IMR-90 (cell line): ENCODE measurements around the gene PLA2G4F. TPM values are rescaled to one million over a fixed set of nuclear protein-coding genes. Genes with fewer than 3 reads are reported as not detected.

ENCODE experiments used
- ATAC-seq: fragments of 200-7000 bp; cut with Tn5 transposase; 2 replicates; pipeline ENCODE4 v1.9.1; 2020; ENCODE audit warnings: low read depth, mild to moderate bottlenecking, moderate library complexity
- BruUV-seq: library from RNA; stranded (reverse); fragments of 400-500 nt; replicated peaks from 2 replicates; lab custom pipeline; 2021; lab: Mats Ljungman, UMichigan
- CTCF ChIA-PET: fragments of 300-600 bp; formaldehyde crosslinking; extraction: SDS; loops from one replicate; lab custom pipeline; 2021; ENCODE audit warnings: antibody characterized with exemption; lab: Yijun Ruan, JAX
- POLR2A ChIA-PET: fragments of 300-600 bp; sonication (Branson Sonifier 250); formaldehyde crosslinking; loops from one replicate; lab custom pipeline; 2022; ENCODE audit warnings: antibody characterized with exemption; ENCODE audit not compliant: unreplicated experiment; lab: Charles Lee
- DNase-seq: peaks from one replicate; pipeline ENCODE4 v3.0.0; 2013
- H2AFZ ChIP-seq: replicated peaks from 2 replicates; pipeline ENCODE3; 2013; ENCODE audit warnings: low read length, mild to moderate bottlenecking; ENCODE audit not compliant: poor library complexity
- H2AK5ac ChIP-seq: 2 replicates; pipeline ENCODE4 v1.6.1; 2013; ENCODE audit warnings: low read depth, low read length, inconsistent platforms
- H2AK9ac ChIP-seq: replicated peaks from 2 replicates; pipeline ENCODE3; 2013; ENCODE audit warnings: mild to moderate bottlenecking, low read depth, low read length, moderate library complexity; ENCODE audit not compliant: poor library complexity
- H2BK120ac ChIP-seq: 2 replicates; pipeline ENCODE4 v1.6.1; 2013; ENCODE audit warnings: low read depth, low read length, inconsistent platforms
- H2BK15ac ChIP-seq: 3 replicates; pipeline ENCODE4 v1.6.1; 2013; ENCODE audit warnings: low read depth, low read length, inconsistent platforms
- H2BK20ac ChIP-seq: 2 replicates; pipeline ENCODE4 v1.6.1; 2013; ENCODE audit warnings: low read depth, mild to moderate bottlenecking, inconsistent platforms, low read length, moderate library complexity
- H2BK5ac ChIP-seq: 2 replicates; pipeline ENCODE4 v1.6.1; 2013; ENCODE audit warnings: mild to moderate bottlenecking, low read depth, low read length, inconsistent platforms; ENCODE audit not compliant: poor library complexity, severe bottlenecking
- H3K14ac ChIP-seq: replicated peaks from 2 replicates; pipeline ENCODE4 v1.6.1; 2013; ENCODE audit warnings: low read depth, low read length, inconsistent platforms
- H3K18ac ChIP-seq: 2 replicates; pipeline ENCODE4 v1.6.1; 2013; ENCODE audit warnings: low read depth, low read length, control low read depth
- H3K23ac ChIP-seq: 2 replicates; pipeline ENCODE4 v1.6.1; 2013; ENCODE audit warnings: low read depth, low read length, inconsistent platforms
- H3K27ac ChIP-seq: 2 replicates; pipeline ENCODE4 v1.5.1; 2013; ENCODE audit warnings: mild to moderate bottlenecking, control low read depth, low read length; ENCODE audit not compliant: insufficient read depth
- H3K27me3 ChIP-seq: 2 replicates; pipeline ENCODE4 v1.6.1; 2013; ENCODE audit warnings: low read length; ENCODE audit not compliant: control insufficient read depth, insufficient read depth
- H3K36me3 ChIP-seq: 2 replicates; pipeline ENCODE4 v1.6.1; 2013; ENCODE audit warnings: low read length, mixed read lengths; ENCODE audit not compliant: control insufficient read depth, insufficient read depth
- H3K4ac ChIP-seq: 2 replicates; pipeline ENCODE4 v1.6.1; 2013; ENCODE audit warnings: low read depth, low read length, inconsistent platforms
- H3K4me1 ChIP-seq: 2 replicates; pipeline ENCODE4 v1.6.1; 2013; ENCODE audit warnings: low read length, mixed read lengths; ENCODE audit not compliant: control insufficient read depth, insufficient read depth
- H3K4me2 ChIP-seq: 2 replicates; pipeline ENCODE4 v1.6.1; 2013; ENCODE audit warnings: low read depth, mild to moderate bottlenecking, control low read depth, low read length, moderate library complexity
- H3K4me3 ChIP-seq: 2 replicates; pipeline ENCODE4 v1.5.1; 2013; ENCODE audit warnings: low read depth, mild to moderate bottlenecking, control low read depth, low read length, moderate library complexity; ENCODE audit not compliant: insufficient read depth
- H3K56ac ChIP-seq: 2 replicates; pipeline ENCODE4 v1.6.1; 2013; ENCODE audit warnings: low read length, inconsistent platforms; ENCODE audit not compliant: insufficient read depth; ENCODE audit errors: extremely low read depth
- H3K79me1 ChIP-seq, 2 experiments: 2 replicates each; pipeline ENCODE4 v1.6.1; 2013; ENCODE audit warnings: low read length in 2 of 2, inconsistent platforms in 1 of 2, low read depth in 1 of 2
- H3K9ac ChIP-seq: 2 replicates; pipeline ENCODE4 v1.6.1; 2013; ENCODE audit warnings: low read depth, low read length, control low read depth
- H3K9me1 ChIP-seq: 2 replicates; pipeline ENCODE4 v1.6.1; 2013; ENCODE audit warnings: low read length, inconsistent platforms; ENCODE audit not compliant: insufficient read depth
- H3K9me3 ChIP-seq: 2 replicates; pipeline ENCODE4 v1.6.1; 2013; ENCODE audit warnings: low read length; ENCODE audit not compliant: control insufficient read depth, insufficient read depth
- H4K20me1 ChIP-seq: 2 replicates; pipeline ENCODE4 v1.6.1; 2013; ENCODE audit warnings: low read length, inconsistent platforms; ENCODE audit not compliant: insufficient read depth
- H4K5ac ChIP-seq: 2 replicates; pipeline ENCODE4 v1.6.1; 2013; ENCODE audit warnings: mild to moderate bottlenecking, low read depth, low read length, control low read depth
- H4K8ac ChIP-seq, 2 experiments: 2 replicates each; pipeline ENCODE4 v1.6.1; 2013; ENCODE audit warnings: low read depth in 2 of 2, low read length in 2 of 2, control low read depth in 1 of 2, inconsistent platforms in 1 of 2
- H4K91ac ChIP-seq: 2 replicates; pipeline ENCODE4 v1.6.1; 2013; ENCODE audit warnings: low read depth, low read length, inconsistent platforms; ENCODE audit not compliant: insufficient read depth
- CEBPB ChIP-seq: IDR thresholded peaks from 2 replicates; pipeline ENCODE4 v1.6.1; 2012; ENCODE audit warnings: low read depth, low read length, improper control_type of control experiment
- ELK1 ChIP-seq: fragments of 150-350 bp; IDR thresholded peaks from 2 replicates; pipeline ENCODE4 v1.6.1; 2016; ENCODE audit warnings: low read depth, mild to moderate bottlenecking, low read length, moderate library complexity, borderline replicate concordance
- FOS ChIP-seq: fragments of 150-350 bp; IDR thresholded peaks from 2 replicates; pipeline ENCODE4 v1.6.1; 2016; ENCODE audit warnings: low read depth, low read length
- MAFK ChIP-seq: IDR thresholded peaks from 2 replicates; pipeline ENCODE4 v1.6.1; 2012; ENCODE audit warnings: low read depth, low read length, improper control_type of control experiment
- RAD21 ChIP-seq: IDR thresholded peaks from 2 replicates; pipeline ENCODE4 v1.6.1; 2012; ENCODE audit warnings: low read length, improper control_type of control experiment
- WGBS, 2 experiments: methylation state at CpG; one replicate each; pipeline versions ENCODE4 v1.1.5 to v1.1.7; 2013; ENCODE audit warnings: missing lambda C conversion rate in 2 of 2; ENCODE audit not compliant: insufficient read length in 1 of 2; ENCODE audit errors: extremely low coverage in 2 of 2; 5-methylcytosine and 5-hydroxymethylcytosine counted together
- dilution Hi-C: fragments of 300-500 bp; cut with HindIII; formaldehyde crosslinking; loops from one replicate; pipeline ENCODE4 v1.14.3; 2018; ENCODE audit warnings: low sequenced_read_pairs; ENCODE audit not compliant: unreplicated experiment
- in situ Hi-C: fragments of 300-500 bp; cut with MboI; formaldehyde crosslinking; loops from 3 replicates; pipeline ENCODE4 v1.14.3; 2019; ENCODE audit warnings: low sequenced_read_pairs, inconsistent platforms, mixed read lengths
- intact Hi-C: fragments of 100-400 bp; cut with micrococcal nuclease; formaldehyde crosslinking; loops from 2 replicates; pipeline ENCODE4 v1.10.0; 2022
- polyA plus RNA-seq, 3 experiments: library from polyadenylated mRNA; depleted of rRNA; stranded (reverse); fragments of >200 nt; gene quantifications; 2 replicates each; pipeline ENCODE4 v1.2.3, GENCODE V29; 2012; ENCODE audit warnings: low replicate concordance in 1 of 3
- total RNA-seq: library from RNA; depleted of rRNA; stranded (reverse); fragments of >200 nt; gene quantifications from 2 replicates; pipeline ENCODE4 v1.2.3, GENCODE V29; 2012

PLA2G4F gene
- total and polyA plus RNA-seq, 2 of the 4 experiments (the other 2 are of a cell fraction): not detected

- no peak overlapping the region for H2BK120ac ChIP-seq
- no peak overlapping the region for H3K9ac ChIP-seq
- H3K4me2 ChIP-seq: no peak overlapping the region
- H2BK20ac ChIP-seq: no peak overlapping the region
- in situ Hi-C loops: no loop called here
- H2BK5ac ChIP-seq: no peak overlapping the region
- H3K4me3 ChIP-seq: no peak overlapping the region
- 67% methylated on average over 1 of the region's 6 CpGs; no CpG with 5 or more reads in 1 of the 2 experiments for WGBS, 2 experiments
- no peaks in the 10 kb centered on the region for H3K36me3 ChIP-seq
- no peak overlapping the region for H3K18ac ChIP-seq
- no peak for ATAC-seq
- intact Hi-C loops: loop anchor here (5.0 kb wide), 1 partner anchor 52 kb away; no protein-coding TSS in a partner anchor
- H3K9me1 ChIP-seq: no peaks in the 10 kb centered on the region
- H4K5ac ChIP-seq: no peak overlapping the region
- no peak overlapping the region for H2AK9ac ChIP-seq
- H2AFZ ChIP-seq: no peak overlapping the region
- H3K56ac ChIP-seq: no peak overlapping the region
- H3K9me3 ChIP-seq: peaks cover 3% of the 10 kb centered on the region; the same call in 1 of the 2 replicates
- no peak for TF ChIP-seq RAD21
- no peak for TF ChIP-seq FOS
- TF ChIP-seq ELK1: no peak
- TF ChIP-seq CEBPB: no peak
- TF ChIP-seq MAFK: no peak
- no peak overlapping the region for H2AK5ac ChIP-seq
- CTCF ChIA-PET: no interaction called here
- no peaks in the 10 kb centered on the region for H4K20me1 ChIP-seq
- no peak overlapping the region for H3K4ac ChIP-seq
- dilution Hi-C loops: no loop called here
- no peaks in the 10 kb centered on the region for H3K79me1 ChIP-seq
- no peak overlapping the region for H3K23ac ChIP-seq
- H3K14ac ChIP-seq: no peak overlapping the region
- BruUV-seq: no TSS peak
- no peaks in the 10 kb centered on the region for H3K4me1 ChIP-seq
- no peak for DNase-seq
- POLR2A ChIA-PET: no interaction called here
- H2BK15ac ChIP-seq: no peak overlapping the region
- H3K27me3 ChIP-seq: peaks cover 48% of the 10 kb centered on the region
- H4K91ac ChIP-seq: no peak overlapping the region
- H4K8ac ChIP-seq: no peak overlapping the region
- H3K27ac ChIP-seq: no peak overlapping the region
These were observed 16.8 kb downstream of the PLA2G4F start for GRCh38 chr15:42139596-42139995.
